ENCODE results near the gene THBS2. TPM values are rescaled to one million over a fixed set of nuclear protein-coding genes. Genes with fewer than 3 reads are reported as not detected.

The THBS2 gene
- total and polyA plus RNA-seq, 2 donors (not counting 3 experiments of a cell fraction or from before 2014, with no cell fraction given) = 0.08 TPM; not detected in 1

- Histone ChIP-seq H3K79me2 (ENCODE audit: control insufficient read depth, insufficient read depth, low read length) (no peaks in the 10 kb centered on the region), H3K27ac (ENCODE audit: insufficient read depth, low read depth, low read length) (no peak overlapping the region), H3K4me3 (replicated peaks in 1 of 3; ENCODE audit: insufficient read depth in 1 of 3, low read depth in 1 of 3, low read length in 3 of 3) (no peak overlapping the region), H3K9me1 (replicated peaks; ENCODE audit: control insufficient read depth, extremely low read depth, insufficient read depth, low read length) (no peaks in the 10 kb centered on the region), H3K27me3 (ENCODE audit: control insufficient read depth in 2 of 2, insufficient read depth in 2 of 2, low read length in 2 of 2) (no peaks in the 10 kb centered on the region), H4K20me1 (replicated peaks; ENCODE audit: control insufficient read depth, extremely low read depth, insufficient read depth, low read length) (no peaks in the 10 kb centered on the region), H3K9ac (replicated peaks; ENCODE audit: extremely low read depth, insufficient read depth, low read length) (no peak overlapping the region), H2AFZ (ENCODE audit: low read depth, low read length) (no peak overlapping the region), H3K36me3 (ENCODE audit: control insufficient read depth in 2 of 2, extremely low read depth in 1 of 2, insufficient read depth in 2 of 2, low read length in 2 of 2) (no peaks in the 10 kb centered on the region), H3K9me3 (replicated peaks; ENCODE audit: control insufficient read depth, insufficient read depth, low read length) (no peaks in the 10 kb centered on the region), H3K4me2 (ENCODE audit: insufficient read depth, low read length) (no peak overlapping the region), H3K4me1 (ENCODE audit: control insufficient read depth, extremely low read depth, insufficient read depth, low read length) (peaks cover 3% of the 10 kb centered on the region)
- BruUV-seq (replicated peaks) = no TSS peak
- ChIA-PET POLR2A (no interaction called here), CTCF (no interaction called here)
- dilution Hi-C loops (cut with MboI; ENCODE audit: extremely low pct_ligation_motif_present, low sequenced_read_pairs) = no loop called here
- no peak for DNase-seq (ENCODE audit: low read depth, low spot score)
- FAIRE-seq = no peak
- intact Hi-C loops (cut with micrococcal nuclease) = no loop called here
- TF ChIP-seq GATA2 (IDR thresholded peaks at IDR 0.05; ENCODE audit: insufficient read depth, insufficient read length, low read depth, low read length) (no peak), POLR2AphosphoS5 (IDR thresholded peaks at IDR 0.05; ENCODE audit: insufficient read depth, low read depth, low read length) (no peak)
- TF ChIP-seq, protein P1, sequence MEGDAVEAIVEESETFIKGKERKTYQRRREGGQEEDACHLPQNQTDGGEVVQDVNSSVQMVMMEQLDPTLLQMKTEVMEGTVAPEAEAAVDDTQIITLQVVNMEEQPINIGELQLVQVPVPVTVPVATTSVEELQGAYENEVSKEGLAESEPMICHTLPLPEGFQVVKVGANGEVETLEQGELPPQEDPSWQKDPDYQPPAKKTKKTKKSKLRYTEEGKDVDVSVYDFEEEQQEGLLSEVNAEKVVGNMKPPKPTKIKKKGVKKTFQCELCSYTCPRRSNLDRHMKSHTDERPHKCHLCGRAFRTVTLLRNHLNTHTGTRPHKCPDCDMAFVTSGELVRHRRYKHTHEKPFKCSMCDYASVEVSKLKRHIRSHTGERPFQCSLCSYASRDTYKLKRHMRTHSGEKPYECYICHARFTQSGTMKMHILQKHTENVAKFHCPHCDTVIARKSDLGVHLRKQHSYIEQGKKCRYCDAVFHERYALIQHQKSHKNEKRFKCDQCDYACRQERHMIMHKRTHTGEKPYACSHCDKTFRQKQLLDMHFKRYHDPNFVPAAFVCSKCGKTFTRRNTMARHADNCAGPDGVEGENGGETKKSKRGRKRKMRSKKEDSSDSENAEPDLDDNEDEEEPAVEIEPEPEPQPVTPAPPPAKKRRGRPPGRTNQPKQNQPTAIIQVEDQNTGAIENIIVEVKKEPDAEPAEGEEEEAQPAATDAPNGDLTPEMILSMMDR (IDR thresholded peaks at IDR 0.05; ENCODE audit: extremely low read depth in 1 of 2, insufficient read depth in 1 of 2, low read depth in 1 of 2, low read length in 2 of 2) = no peak
These were observed 46.2 kb downstream of the THBS2 start for GRCh38 chr6:169207482-169207881.

DNA sequence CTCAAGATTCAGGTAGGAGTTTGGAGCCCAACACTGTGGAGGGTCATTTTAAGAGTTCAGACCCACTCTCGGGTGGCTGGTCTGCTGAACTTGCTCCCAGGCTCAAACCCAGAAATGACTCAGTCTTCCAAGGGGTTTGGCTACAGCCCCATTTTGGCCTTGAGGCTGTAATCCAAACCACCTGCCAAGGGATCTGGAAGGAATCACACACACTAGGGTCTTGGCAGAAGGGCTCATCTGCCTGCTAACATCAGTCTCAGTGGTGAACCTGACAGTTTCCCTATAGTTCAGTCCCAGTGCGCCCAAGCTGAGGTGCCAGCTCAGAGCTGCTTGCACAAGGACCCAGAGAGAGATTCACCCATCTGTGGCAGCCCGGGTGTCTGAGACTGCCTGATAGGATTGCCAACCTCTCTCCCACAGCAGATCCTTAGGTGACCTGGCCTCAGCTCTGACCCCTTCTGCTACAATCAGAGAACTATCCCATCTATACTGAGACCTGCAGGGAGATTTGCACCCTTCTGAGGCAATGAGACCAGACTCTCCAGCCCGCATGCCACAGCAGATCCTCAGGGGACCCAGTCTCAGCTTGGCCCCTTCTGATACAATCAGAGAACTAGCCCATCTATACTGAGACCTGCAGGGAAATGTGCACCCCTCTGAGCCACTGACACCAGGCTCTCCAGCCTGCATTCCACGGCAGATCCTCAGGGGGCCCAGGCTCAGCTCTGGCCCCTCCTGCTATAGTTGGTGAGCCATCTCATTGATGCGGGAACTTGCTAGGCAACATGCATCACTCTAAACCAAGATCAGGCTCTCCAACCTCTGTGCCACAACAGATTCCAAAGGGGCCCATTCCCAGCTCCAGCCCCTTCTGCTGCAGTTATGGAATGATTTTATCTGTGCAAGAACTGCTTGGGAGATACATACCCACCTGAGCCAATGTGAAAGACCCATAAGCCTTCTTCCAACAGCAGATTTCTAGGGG is 48.2 kb downstream of the THBS2 start:
- FAIRE-seq = no peak
- no peak for DNase-seq (ENCODE audit: low read depth, low spot score)
- BruUV-seq (replicated peaks) = no TSS peak
- Histone ChIP-seq H2AFZ (ENCODE audit: low read depth, low read length) (no peak overlapping the region), H3K9me1 (replicated peaks; ENCODE audit: control insufficient read depth, extremely low read depth, insufficient read depth, low read length) (no peaks in the 10 kb centered on the region), H4K20me1 (replicated peaks; ENCODE audit: control insufficient read depth, extremely low read depth, insufficient read depth, low read length) (no peaks in the 10 kb centered on the region), H3K27ac (ENCODE audit: insufficient read depth, low read depth, low read length) (no peak overlapping the region), H3K4me1 (ENCODE audit: control insufficient read depth, extremely low read depth, insufficient read depth, low read length) (no peaks in the 10 kb centered on the region), H3K4me2 (ENCODE audit: insufficient read depth, low read length) (no peak overlapping the region), H3K4me3 (replicated peaks in 1 of 3; ENCODE audit: insufficient read depth in 1 of 3, low read depth in 1 of 3, low read length in 3 of 3) (no peak overlapping the region), H3K27me3 (ENCODE audit: control insufficient read depth in 2 of 2, insufficient read depth in 2 of 2, low read length in 2 of 2) (no peaks in the 10 kb centered on the region), H3K79me2 (ENCODE audit: control insufficient read depth, insufficient read depth, low read length) (no peaks in the 10 kb centered on the region), H3K9me3 (replicated peaks; ENCODE audit: control insufficient read depth, insufficient read depth, low read length) (no peaks in the 10 kb centered on the region), H3K36me3 (ENCODE audit: control insufficient read depth in 2 of 2, extremely low read depth in 1 of 2, insufficient read depth in 2 of 2, low read length in 2 of 2) (no peaks in the 10 kb centered on the region), H3K9ac (replicated peaks; ENCODE audit: extremely low read depth, insufficient read depth, low read length) (no peak overlapping the region)
- TF ChIP-seq EZH2 (IDR thresholded peaks at IDR 0.05; ENCODE audit: borderline replicate concordance, low read depth, low read length, severe bottlenecking) = no peak
- no peak for TF ChIP-seq FOS (IDR thresholded peaks at IDR 0.05; ENCODE audit: borderline replicate concordance, insufficient read depth, low read length)
- TF ChIP-seq, protein P2, sequence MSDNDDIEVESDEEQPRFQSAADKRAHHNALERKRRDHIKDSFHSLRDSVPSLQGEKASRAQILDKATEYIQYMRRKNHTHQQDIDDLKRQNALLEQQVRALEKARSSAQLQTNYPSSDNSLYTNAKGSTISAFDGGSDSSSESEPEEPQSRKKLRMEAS (IDR thresholded peaks at IDR 0.05; ENCODE audit: insufficient read depth, insufficient read length) = no peak
- no peak for TF ChIP-seq POLR2A (IDR thresholded peaks at IDR 0.05; ENCODE audit: low read depth, low read length)
- TF ChIP-seq, protein P1 (IDR thresholded peaks at IDR 0.05; ENCODE audit: extremely low read depth in 1 of 2, insufficient read depth in 1 of 2, low read depth in 1 of 2, low read length in 2 of 2) = no peak
- no peak for TF ChIP-seq MYC (IDR thresholded peaks at IDR 0.05; ENCODE audit: low read depth, low read length)
- no peak for TF ChIP-seq GATA2 (IDR thresholded peaks at IDR 0.05; ENCODE audit: insufficient read depth, insufficient read length, low read depth, low read length)
- no peak for TF ChIP-seq JUN (IDR thresholded peaks at IDR 0.05; ENCODE audit: borderline replicate concordance, insufficient read depth, insufficient read length, low read depth)
- no peak for TF ChIP-seq POLR2AphosphoS5 (IDR thresholded peaks at IDR 0.05; ENCODE audit: insufficient read depth, low read depth, low read length)
- CTCF ChIA-PET = no interaction called here
- POLR2A ChIA-PET = no interaction called here
- intact Hi-C loops (cut with micrococcal nuclease) (no loop called here), dilution Hi-C loops (cut with MboI; ENCODE audit: extremely low pct_ligation_motif_present, low sequenced_read_pairs) (no loop called here)
